ENCODE measurements around the gene LILRB3.
A peak's percentile ranks its signal among the peaks of the same experiment; 100 is the strongest.
"Not testable (repeated sequence)": the region's sequence is repeated elsewhere in the genome, so short reads cannot be mapped to it uniquely, and the experiment has no call there.

Gene LILRB3

GRCh38 chr19:54211235-54211634 lies 11.6 kb downstream of the LILRB3 start:
- no peak for DNase-seq (ENCODE audit: low read depth, low spot score)

- DNase-seq (ENCODE audit: low read depth, low spot score): peak; percentile 86
Observed at GRCh38 chr19:54209811-54210494, 12.9 kb downstream of the LILRB3 start.

GRCh38 chr19:54209058-54209810 lies 13.6 kb downstream of the LILRB3 start:
- no peak for DNase-seq (ENCODE audit: low read depth, low spot score)

GRCh38 chr19:54208784-54209057 lies 14.1 kb downstream of the LILRB3 start:
- DNase-seq (ENCODE audit: low read depth, low spot score): no peak

- DNase-seq (ENCODE audit: low read depth, low spot score): no peak
Observed at GRCh38 chr19:54207983-54208783, 14.6 kb downstream of the LILRB3 start.

- DNase-seq (ENCODE audit: low read depth, low spot score): no peak
Observed at GRCh38 chr19:54207676-54207982, 15.2 kb downstream of the LILRB3 start.

- DNase-seq (ENCODE audit: low read depth, low spot score): not testable (repeated sequence)
Observed at GRCh38 chr19:54207193-54207592, 15.6 kb downstream of the LILRB3 start.

- no peak for DNase-seq (ENCODE audit: low read depth, low spot score)
Observed at GRCh38 chr19:54206831-54207177, 16.0 kb downstream of the LILRB3 start.

GRCh38 chr19:54206030-54206830 lies 16.6 kb downstream of the LILRB3 start:
- DNase-seq (ENCODE audit: low read depth, low spot score): no peak

- no peak for DNase-seq (ENCODE audit: low read depth, low spot score)
Observed at GRCh38 chr19:54204767-54205468, 17.9 kb downstream of the LILRB3 start.

- no peak for DNase-seq (ENCODE audit: low read depth, low spot score)
Observed at GRCh38 chr19:54203151-54203611, 19.6 kb downstream of the LILRB3 start.

- no peak for DNase-seq (ENCODE audit: low read depth, low spot score)
Observed at GRCh38 chr19:54201980-54202379, 20.8 kb downstream of the LILRB3 start.

GRCh38 chr19:54201172-54201701 lies 21.6 kb downstream of the LILRB3 start:
- DNase-seq (ENCODE audit: low read depth, low spot score): no peak

- no peak for DNase-seq (ENCODE audit: low read depth, low spot score)
Observed at GRCh38 chr19:54199401-54199800, 23.4 kb downstream of the LILRB3 start.

GRCh38 chr19:54197121-54197520 lies 25.7 kb downstream of the LILRB3 start:
- no peak for DNase-seq (ENCODE audit: low read depth, low spot score)

GRCh38 chr19:54196536-54196935 lies 26.3 kb downstream of the LILRB3 start:
- no peak for DNase-seq (ENCODE audit: low read depth, low spot score)

GRCh38 chr19:54194463-54194862 lies 28.3 kb downstream of the LILRB3 start:
- DNase-seq (ENCODE audit: low read depth, low spot score): not testable (repeated sequence)

- DNase-seq (ENCODE audit: low read depth, low spot score): no peak
Observed at GRCh38 chr19:54193011-54193410, 29.8 kb downstream of the LILRB3 start.

- DNase-seq (ENCODE audit: low read depth, low spot score): no peak
Observed at GRCh38 chr19:54191811-54192453, 30.9 kb downstream of the LILRB3 start.

GRCh38 chr19:54191011-54191810 lies 31.6 kb downstream of the LILRB3 start, which contains the start of gene TSEN34:
Gene TSEN34, plus strand, starts transcription at chr19:54191308. Its CDS starts 57 bp downstream, at chr19:54191365.
- no peak for DNase-seq (ENCODE audit: low read depth, low spot score)

Measured in brain pericyte (primary cell).